ENCODE results near the gene FHIP1A. TPM values are rescaled to one million over a fixed set of nuclear protein-coding genes. Genes with fewer than 3 reads are reported as not detected.
"Not testable (repeated sequence)": the region's sequence is repeated elsewhere in the genome, so short reads cannot be mapped to it uniquely, and the experiment has no call there.

Gene FHIP1A
- total RNA-seq, 1 experiment from 2014 or later, result 24.9 TPM

DNA sequence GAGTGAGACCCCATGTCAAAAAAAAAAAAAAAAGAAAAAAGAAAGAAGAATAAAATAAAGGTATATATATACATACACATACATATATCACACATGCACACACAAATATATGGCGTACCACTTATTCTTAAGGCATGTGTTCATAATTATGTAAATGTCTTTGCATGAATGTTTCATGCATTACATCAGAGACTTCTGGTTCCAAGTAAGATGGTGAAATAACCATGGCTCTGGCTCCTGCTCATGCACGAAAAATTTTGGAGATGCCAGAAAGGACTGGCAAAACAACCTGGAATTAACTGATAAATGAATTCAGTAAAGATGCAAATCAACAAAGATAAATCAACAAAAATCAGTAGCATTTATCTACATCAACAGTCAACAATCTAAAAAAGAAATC is 19.7 kb upstream of the FHIP1A start:
- Histone ChIP-seq H3K23me2 (ENCODE audit: insufficient read length, low read depth, low read length, poor library complexity, severe bottlenecking) (no peaks in the 10 kb centered on the region), H2BK20ac (ENCODE audit: low read depth, low read length, poor library complexity, severe bottlenecking) (no peak overlapping the region), H3K23ac (ENCODE audit: insufficient read length, low read depth, low read length) (no peak overlapping the region), H3K14ac (ENCODE audit: insufficient read depth, low read length) (no peak overlapping the region), H2AFZ (ENCODE audit: low read length) (no peak overlapping the region), H3K9me3 (ENCODE audit: control insufficient read depth, low read depth, low read length) (no peaks in the 10 kb centered on the region), H2BK15ac (ENCODE audit: low read depth, low read length) (no peak overlapping the region), H3K4me2 (ENCODE audit: insufficient read depth, insufficient read length, low read length) (no peak overlapping the region), H3K79me2 (ENCODE audit: insufficient read depth, low read length) (no peaks in the 10 kb centered on the region), H3K27ac (ENCODE audit: insufficient read length, low read depth, low read length) (no peak overlapping the region), H4K8ac (replicated peaks; ENCODE audit: insufficient read length, low read depth, low read length) (no peak overlapping the region), H3K27me3 (ENCODE audit: insufficient read depth, low read length) (no peaks in the 10 kb centered on the region), H4K5ac (ENCODE audit: insufficient read length, low read depth, low read length) (no peak overlapping the region), H2BK12ac (ENCODE audit: insufficient read length, low read depth, low read length) (no peak overlapping the region), H2BK120ac (ENCODE audit: low read depth, low read length, poor library complexity, severe bottlenecking) (no peak overlapping the region), H3T11ph (ENCODE audit: low read length) (no peak overlapping the region), H2BK5ac (ENCODE audit: insufficient read length, low read length) (no peak overlapping the region), H3K56ac (ENCODE audit: insufficient read length, low read depth, low read length) (no peak overlapping the region), H4K91ac (ENCODE audit: insufficient read length, low read depth, low read length) (no peak overlapping the region), H3K79me1 (ENCODE audit: insufficient read depth, low read depth, low read length, poor library complexity, severe bottlenecking) (no peaks in the 10 kb centered on the region), H3K4me1 (ENCODE audit: insufficient read depth, low read length) (no peaks in the 10 kb centered on the region), H3K18ac (ENCODE audit: insufficient read length, low read depth, low read length) (no peak overlapping the region), H3K4ac (ENCODE audit: low read depth, low read length) (no peak overlapping the region), H3K9ac (ENCODE audit: extremely low read depth, insufficient read length, low read length) (no peak overlapping the region), H4K20me1 (ENCODE audit: control insufficient read depth, insufficient read depth, insufficient read length) (no peaks in the 10 kb centered on the region), H2AK5ac (ENCODE audit: insufficient read length, low read length) (no peak overlapping the region)
- TF ChIP-seq, protein P1, sequence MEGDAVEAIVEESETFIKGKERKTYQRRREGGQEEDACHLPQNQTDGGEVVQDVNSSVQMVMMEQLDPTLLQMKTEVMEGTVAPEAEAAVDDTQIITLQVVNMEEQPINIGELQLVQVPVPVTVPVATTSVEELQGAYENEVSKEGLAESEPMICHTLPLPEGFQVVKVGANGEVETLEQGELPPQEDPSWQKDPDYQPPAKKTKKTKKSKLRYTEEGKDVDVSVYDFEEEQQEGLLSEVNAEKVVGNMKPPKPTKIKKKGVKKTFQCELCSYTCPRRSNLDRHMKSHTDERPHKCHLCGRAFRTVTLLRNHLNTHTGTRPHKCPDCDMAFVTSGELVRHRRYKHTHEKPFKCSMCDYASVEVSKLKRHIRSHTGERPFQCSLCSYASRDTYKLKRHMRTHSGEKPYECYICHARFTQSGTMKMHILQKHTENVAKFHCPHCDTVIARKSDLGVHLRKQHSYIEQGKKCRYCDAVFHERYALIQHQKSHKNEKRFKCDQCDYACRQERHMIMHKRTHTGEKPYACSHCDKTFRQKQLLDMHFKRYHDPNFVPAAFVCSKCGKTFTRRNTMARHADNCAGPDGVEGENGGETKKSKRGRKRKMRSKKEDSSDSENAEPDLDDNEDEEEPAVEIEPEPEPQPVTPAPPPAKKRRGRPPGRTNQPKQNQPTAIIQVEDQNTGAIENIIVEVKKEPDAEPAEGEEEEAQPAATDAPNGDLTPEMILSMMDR (conservative IDR thresholded peaks at IDR 0.05), result no peak
- no peak overlapping the region for H3K27ac Mint-ChIP-seq
- no peak overlapping the region for H3K4me3 Mint-ChIP-seq
- H3K36me3 Mint-ChIP-seq (ENCODE audit: insufficient read depth in 1 of 3, low read depth in 3 of 3), result peaks cover 23 to 32% (median 28%) of the 10 kb centered on the region in 3 experiments
- DNase-seq, result no peak
- H3K4me1 Mint-ChIP-seq, result no peaks in the 10 kb centered on the region
- H3K27me3 Mint-ChIP-seq (ENCODE audit: low read depth), result no peaks in the 10 kb centered on the region
- peaks cover 26 to 30% of the 10 kb centered on the region in 2 experiments for H3K9me3 Mint-ChIP-seq
- WGBS (ENCODE audit: extremely low coverage, insufficient read length, low lambda C conversion rate), result no CpG with 5 or more reads among the region's 2 CpGs

DNA sequence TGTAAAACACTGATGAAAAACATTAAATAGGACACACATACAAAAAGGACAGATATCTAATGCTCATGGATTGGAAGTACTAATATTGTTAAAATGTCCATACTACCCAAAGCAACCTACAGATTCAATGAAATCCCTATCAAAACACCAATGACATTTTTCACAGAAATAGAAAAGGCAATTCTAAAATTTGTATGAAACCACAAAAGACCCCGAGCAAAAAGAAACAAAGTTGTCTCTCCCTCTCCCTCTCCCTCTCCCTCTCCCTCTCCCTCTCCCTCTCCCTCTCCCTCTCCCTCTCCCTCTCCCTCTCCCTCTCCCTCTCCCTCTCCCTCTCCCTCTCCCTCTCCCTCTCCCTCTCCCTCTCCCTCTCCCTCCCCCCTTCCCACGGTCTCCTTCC is 19.2 kb upstream of the FHIP1A start:
- DNase-seq; H3K4me1 Mint-ChIP-seq; H2BK12ac ChIP-seq (ENCODE audit: insufficient read length, low read depth, low read length); H3K27me3 Mint-ChIP-seq (ENCODE audit: low read depth); H3K18ac ChIP-seq (ENCODE audit: insufficient read length, low read depth, low read length); H2BK15ac ChIP-seq (ENCODE audit: low read depth, low read length); H4K5ac ChIP-seq (ENCODE audit: insufficient read length, low read depth, low read length); H2BK20ac ChIP-seq (ENCODE audit: low read depth, low read length, poor library complexity, severe bottlenecking); H3K79me1 ChIP-seq (ENCODE audit: insufficient read depth, low read depth, low read length, poor library complexity, severe bottlenecking); H2BK5ac ChIP-seq (ENCODE audit: insufficient read length, low read length); H3K9ac ChIP-seq (ENCODE audit: extremely low read depth, insufficient read length, low read length); H4K20me1 ChIP-seq (ENCODE audit: control insufficient read depth, insufficient read depth, insufficient read length); H3K4me1 ChIP-seq (ENCODE audit: insufficient read depth, low read length); H2BK120ac ChIP-seq (ENCODE audit: low read depth, low read length, poor library complexity, severe bottlenecking); H3K4me2 ChIP-seq (ENCODE audit: insufficient read depth, insufficient read length, low read length); H4K8ac ChIP-seq (replicated peaks; ENCODE audit: insufficient read length, low read depth, low read length); H3K4ac ChIP-seq (ENCODE audit: low read depth, low read length); H3K23me2 ChIP-seq (ENCODE audit: insufficient read length, low read depth, low read length, poor library complexity, severe bottlenecking); H3K14ac ChIP-seq (ENCODE audit: insufficient read depth, low read length); H3K9me3 ChIP-seq (ENCODE audit: control insufficient read depth, low read depth, low read length); H4K91ac ChIP-seq (ENCODE audit: insufficient read length, low read depth, low read length); H3K27ac ChIP-seq (ENCODE audit: insufficient read length, low read depth, low read length); H3K27me3 ChIP-seq (ENCODE audit: insufficient read depth, low read length); H3K23ac ChIP-seq (ENCODE audit: insufficient read length, low read depth, low read length); H3K56ac ChIP-seq (ENCODE audit: insufficient read length, low read depth, low read length); H3K4me3 Mint-ChIP-seq; H3T11ph ChIP-seq (ENCODE audit: low read length); H3K27ac Mint-ChIP-seq; H2AK5ac ChIP-seq (ENCODE audit: insufficient read length, low read length); H3K79me2 ChIP-seq (ENCODE audit: insufficient read depth, low read length); H2AFZ ChIP-seq (ENCODE audit: low read length): not testable (repeated sequence)
- peaks cover 26 to 30% of the 10 kb centered on the region in 2 experiments for H3K9me3 Mint-ChIP-seq
- WGBS (ENCODE audit: extremely low coverage, insufficient read length, low lambda C conversion rate), result no CpG with 5 or more reads among the region's 2 CpGs
- H3K36me3 Mint-ChIP-seq (ENCODE audit: insufficient read depth in 1 of 3, low read depth in 3 of 3), result peaks cover 23 to 32% (median 28%) of the 10 kb centered on the region in 3 experiments

Data from H9 (cell line).